Activated naive CD4-positive, alpha-beta T cell (primary cell): ENCODE results near the gene ADM2.
"Not testable (repeated sequence)": the region's sequence is repeated elsewhere in the genome, so short reads cannot be mapped to it uniquely, and the experiment has no call there.

Source experiments
- DNase-seq, 4 experiments: peaks; one replicate each; lab custom pipeline; 2025; lab: John Stamatoyannopoulos, UW

The ADM2 gene

GRCh38 chr22:50481440-50482106 is at the start of gene ADM2:
Gene ADM2 (plus strand): TSS chr22:50481543. CDS start chr22:50481848, 305 bp downstream.
- DNase-seq = peak in 2 of 4 experiments; percentile 47 to 65

GRCh38 chr22:50432131-50432876 is 49.0 kb upstream of the ADM2 start:
- DNase-seq = no peak

- not testable (repeated sequence) for DNase-seq
Measured at GRCh38 chr22:50432877-50433510, 48.3 kb upstream of the ADM2 start.

- DNase-seq = no peak
Measured at GRCh38 chr22:50434849-50435248, 46.5 kb upstream of the ADM2 start.

GRCh38 chr22:50435291-50436014 is 45.9 kb upstream of the ADM2 start:
- no peak for DNase-seq

- DNase-seq = no peak
Measured at GRCh38 chr22:50436015-50436830, 45.1 kb upstream of the ADM2 start.

- DNase-seq = no peak
Measured at GRCh38 chr22:50436841-50437341, 44.5 kb upstream of the ADM2 start.

- no peak for DNase-seq
Measured at GRCh38 chr22:50437511-50438304, 43.6 kb upstream of the ADM2 start.

GRCh38 chr22:50438305-50439275 is 42.8 kb upstream of the ADM2 start:
- DNase-seq = no peak

GRCh38 chr22:50439314-50439870 is 42.0 kb upstream of the ADM2 start:
- DNase-seq = no peak

- DNase-seq = no peak
Measured at GRCh38 chr22:50439871-50440331, 41.4 kb upstream of the ADM2 start.

GRCh38 chr22:50440544-50441249 is 40.6 kb upstream of the ADM2 start:
- no peak for DNase-seq

- DNase-seq = no peak
Measured at GRCh38 chr22:50441428-50441993, 39.8 kb upstream of the ADM2 start.

GRCh38 chr22:50443197-50443596 is 38.1 kb upstream of the ADM2 start:
- no peak for DNase-seq

GRCh38 chr22:50443801-50444625 is 37.3 kb upstream of the ADM2 start:
- DNase-seq = no peak

- DNase-seq = no peak
Measured at GRCh38 chr22:50444663-50445062, 36.7 kb upstream of the ADM2 start.
